Chondrocyte (in vitro differentiated cells): ENCODE measurements around the gene TRIM68. TPM values are rescaled to one million over a fixed set of nuclear protein-coding genes. Genes with fewer than 3 reads are reported as not detected.
A peak's percentile ranks its signal among the peaks of the same experiment; 100 is the strongest.

ENCODE experiments used
- DNase-seq: peaks from one replicate; pipeline ENCODE4 v3.0.0; 2021; ENCODE audit warnings: mixed read lengths, low spot score
- H3K27ac Mint-ChIP-seq: one replicate; pipeline ENCODE4 v1.8.0; 2021; ENCODE audit warnings: mild to moderate bottlenecking, moderate library complexity, mixed read lengths; ENCODE audit not compliant: unreplicated experiment
- H3K27me3 Mint-ChIP-seq: 2 replicates; pipeline ENCODE4 v1.8.0; 2021; ENCODE audit warnings: low read depth, mixed read lengths
- H3K36me3 Mint-ChIP-seq: 2 replicates; pipeline ENCODE4 v1.8.0; 2021; ENCODE audit warnings: low read depth, mixed read lengths
- H3K4me1 Mint-ChIP-seq: 2 replicates; pipeline ENCODE4 v1.8.0; 2021; ENCODE audit warnings: low read depth, mild to moderate bottlenecking, mixed read lengths
- H3K4me3 Mint-ChIP-seq: one replicate; pipeline ENCODE4 v1.8.0; 2021; ENCODE audit warnings: mild to moderate bottlenecking, moderate library complexity, mixed read lengths; ENCODE audit not compliant: unreplicated experiment
- H3K9me3 Mint-ChIP-seq: 2 replicates; pipeline ENCODE4 v1.8.0; 2021; ENCODE audit warnings: low read depth, mixed read lengths
- total RNA-seq: library from RNA; stranded (reverse); gene quantifications from 3 replicates; pipeline ENCODE4 v1.2.1, GENCODE V29; 2021
- TF ChIP-seq, protein P1 (sequence below): fragments of 200-600 bp; sonication (generic); IDR thresholded peaks from 2 replicates; pipeline ENCODE4 v1.5.0; 2021; ENCODE audit warnings: antibody characterized with exemption, mild to moderate bottlenecking, moderate library complexity

Gene TRIM68
- total RNA-seq, 1 donor from 2014 or later = 10.3 TPM

DNA sequence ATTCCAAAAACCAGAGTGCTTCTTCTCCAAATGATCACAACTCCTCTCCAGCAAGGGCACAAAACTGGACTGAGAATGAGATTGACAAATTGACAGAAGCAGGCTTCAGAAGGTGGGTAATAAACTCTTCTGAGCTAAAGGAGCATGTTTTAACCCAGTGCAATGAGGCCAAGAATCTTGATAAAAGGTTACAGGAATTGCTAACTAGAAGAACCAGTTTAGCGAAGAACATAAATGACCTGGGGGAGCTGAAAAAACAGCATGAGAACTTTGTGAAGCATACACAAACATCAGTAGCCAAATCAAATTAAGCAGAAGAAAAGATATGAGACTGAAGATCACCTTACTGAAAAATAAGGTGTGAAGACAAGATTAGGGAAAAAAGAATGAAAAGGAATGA is 47.6 kb downstream of the TRIM68 start:
- H3K9me3 Mint-ChIP-seq = peaks cover 15% of the 10 kb centered on the region
- no peaks in the 10 kb centered on the region for H3K36me3 Mint-ChIP-seq
- no peak overlapping the region for H3K4me3 Mint-ChIP-seq
- H3K27me3 Mint-ChIP-seq = peaks cover 6% of the 10 kb centered on the region
- TF ChIP-seq, protein P1, sequence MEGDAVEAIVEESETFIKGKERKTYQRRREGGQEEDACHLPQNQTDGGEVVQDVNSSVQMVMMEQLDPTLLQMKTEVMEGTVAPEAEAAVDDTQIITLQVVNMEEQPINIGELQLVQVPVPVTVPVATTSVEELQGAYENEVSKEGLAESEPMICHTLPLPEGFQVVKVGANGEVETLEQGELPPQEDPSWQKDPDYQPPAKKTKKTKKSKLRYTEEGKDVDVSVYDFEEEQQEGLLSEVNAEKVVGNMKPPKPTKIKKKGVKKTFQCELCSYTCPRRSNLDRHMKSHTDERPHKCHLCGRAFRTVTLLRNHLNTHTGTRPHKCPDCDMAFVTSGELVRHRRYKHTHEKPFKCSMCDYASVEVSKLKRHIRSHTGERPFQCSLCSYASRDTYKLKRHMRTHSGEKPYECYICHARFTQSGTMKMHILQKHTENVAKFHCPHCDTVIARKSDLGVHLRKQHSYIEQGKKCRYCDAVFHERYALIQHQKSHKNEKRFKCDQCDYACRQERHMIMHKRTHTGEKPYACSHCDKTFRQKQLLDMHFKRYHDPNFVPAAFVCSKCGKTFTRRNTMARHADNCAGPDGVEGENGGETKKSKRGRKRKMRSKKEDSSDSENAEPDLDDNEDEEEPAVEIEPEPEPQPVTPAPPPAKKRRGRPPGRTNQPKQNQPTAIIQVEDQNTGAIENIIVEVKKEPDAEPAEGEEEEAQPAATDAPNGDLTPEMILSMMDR = no peak
- no peak overlapping the region for H3K27ac Mint-ChIP-seq
- H3K4me1 Mint-ChIP-seq = no peaks in the 10 kb centered on the region
- no peak for DNase-seq

DNA sequence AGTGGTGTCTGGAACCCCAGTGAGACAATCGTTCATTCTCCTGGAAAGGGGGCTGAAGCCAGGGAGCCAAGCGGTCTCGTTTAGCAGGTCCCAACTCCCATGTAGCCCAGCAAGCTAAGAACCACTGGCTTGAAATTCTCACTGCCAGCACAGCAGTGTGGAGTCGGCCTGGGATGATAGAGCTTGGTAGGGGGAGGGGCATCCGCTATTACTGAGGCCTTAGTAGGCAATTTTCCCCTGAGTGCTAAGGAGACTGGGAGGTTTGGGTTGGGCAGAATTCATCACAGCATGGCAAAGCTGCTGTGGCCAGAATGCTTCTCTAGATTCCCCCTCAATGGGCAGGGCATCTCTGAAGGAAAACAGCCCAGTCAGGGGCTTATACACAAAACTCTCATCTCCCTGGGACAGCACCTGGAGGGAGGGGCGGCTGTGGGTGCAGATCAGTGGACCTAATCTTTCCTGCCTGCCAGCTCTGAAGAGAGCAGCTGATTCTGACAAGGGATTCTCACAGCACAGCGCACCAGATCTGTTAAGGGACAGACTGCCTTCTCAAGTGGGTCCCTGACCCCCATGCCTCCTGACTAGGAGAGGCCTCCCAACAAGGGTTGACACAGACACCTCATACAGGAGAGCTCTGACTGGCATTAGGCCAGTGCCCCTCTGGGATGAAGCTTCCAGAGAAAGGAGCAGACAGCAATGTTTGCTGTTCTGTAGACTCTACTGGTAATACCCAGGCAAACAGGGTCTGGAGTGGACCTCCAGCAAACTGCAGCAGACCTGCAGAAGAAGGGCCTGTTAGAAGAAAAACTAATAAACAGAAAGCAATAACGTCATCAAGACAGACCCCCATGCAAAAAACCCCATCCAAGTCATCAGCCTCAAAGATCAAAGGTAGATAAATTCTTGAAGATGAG is 48.2 kb downstream of the TRIM68 start:
- Mint-ChIP-seq H3K4me3 (no peak overlapping the region), H3K27ac (no peak overlapping the region), H3K4me1 (no peaks in the 10 kb centered on the region), H3K27me3 (peaks cover 6% of the 10 kb centered on the region), H3K36me3 (no peaks in the 10 kb centered on the region), H3K9me3 (peaks cover 15% of the 10 kb centered on the region)
- no peak for DNase-seq
- TF ChIP-seq, protein P1 = no peak

DNA sequence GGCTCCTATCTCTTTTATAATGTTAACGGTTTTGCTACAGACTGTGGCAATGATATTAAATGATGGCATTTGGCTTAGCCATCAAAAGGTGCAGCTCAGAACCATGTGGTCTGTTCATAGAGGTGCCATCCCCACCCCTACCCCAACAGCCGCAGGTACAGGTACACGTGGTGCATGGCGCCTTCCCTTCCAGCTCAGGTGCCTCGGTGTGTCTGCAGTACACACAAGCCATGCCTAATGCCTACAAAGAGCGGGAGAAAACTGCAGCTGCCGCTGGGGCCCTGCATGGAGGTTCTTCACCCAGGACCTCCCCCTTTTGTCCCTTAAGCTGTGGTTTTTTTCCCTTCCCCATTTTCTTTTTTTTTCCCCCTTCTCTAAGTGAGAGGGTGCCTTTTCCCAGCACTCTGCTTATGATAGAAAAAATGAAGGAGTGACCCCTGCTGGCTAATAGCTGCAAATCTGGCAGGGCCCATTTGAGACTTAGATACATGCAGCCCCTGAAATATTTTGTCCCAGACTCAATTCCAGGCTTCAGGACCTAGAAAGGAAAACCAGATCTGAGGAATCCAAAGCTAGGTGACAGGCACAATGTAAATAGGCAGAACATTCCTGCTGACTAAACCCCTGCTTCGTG is 56.6 kb downstream of the TRIM68 start:
- Mint-ChIP-seq H3K4me3 (no peak overlapping the region), H3K27me3 (peaks cover 6% of the 10 kb centered on the region), H3K9me3 (peaks cover 8% of the 10 kb centered on the region), H3K4me1 (no peaks in the 10 kb centered on the region), H3K36me3 (no peaks in the 10 kb centered on the region), H3K27ac (no peak overlapping the region)
- DNase-seq = no peak
- TF ChIP-seq, protein P1 = peak; percentile 33

Other genes starting within 250 kb of the TRIM68 start
- not detected in 3 replicates for gene OR52B4, start 239.8 kb downstream of the TRIM68 start, total RNA-seq
- 10.3 to 14.0 TPM (median 12.3 TPM) in 3 replicates for gene TRIM21, start 214.5 kb downstream of the TRIM68 start, total RNA-seq
- not detected in 3 replicates for gene OR52K2, start 158.9 kb downstream of the TRIM68 start, total RNA-seq
- gene OR52K1, start 125.6 kb downstream of the TRIM68 start, total RNA-seq = not detected in 3 replicates
- not detected in 3 replicates for gene OR52M1, start 63.0 kb downstream of the TRIM68 start, total RNA-seq
- gene OR52I2, start 26.5 kb downstream of the TRIM68 start, total RNA-seq = not detected in 3 replicates
- not detected in 3 replicates for gene OR52I1, start 14.2 kb downstream of the TRIM68 start, total RNA-seq
- not detected in 3 replicates for gene OR51D1, start 29.2 kb upstream of the TRIM68 start, total RNA-seq
- 0.22 to 1.6 TPM (median 1.2 TPM) in 3 replicates for gene OR51E1, start 35.8 kb upstream of the TRIM68 start, total RNA-seq
- 0.97 to 3.2 TPM (median 3.1 TPM) in 3 replicates for gene OR51E2, start 89.6 kb upstream of the TRIM68 start, total RNA-seq
- gene MMP26, start 96.6 kb upstream of the TRIM68 start, total RNA-seq = not detected in 3 replicates
- gene OR51F1, start 161.7 kb upstream of the TRIM68 start, total RNA-seq = not detected in 3 replicates
- gene OR52R1, start 196.1 kb upstream of the TRIM68 start, total RNA-seq = not detected in 3 replicates
- gene OR51F2, start 213.1 kb upstream of the TRIM68 start, total RNA-seq = not detected in 3 replicates
- gene OR51S1, start 241.0 kb upstream of the TRIM68 start, total RNA-seq = not detected in 3 replicates